GM12875 (cell line): ENCODE results near the gene SAFB2.

ENCODE experiments used
- H3K4me3 ChIP-seq: one replicate; pipeline ENCODE4 v1.5.1; 2011; ENCODE audit warnings: low read depth, low read length, control low read depth
- TF ChIP-seq, protein P1 (sequence below): IDR thresholded peaks from 2 replicates; pipeline ENCODE4 v1.5.1; 2011; ENCODE audit warnings: low read depth, mild to moderate bottlenecking, control low read depth, inconsistent platforms, low read length, moderate library complexity, borderline replicate concordance; ENCODE audit not compliant: insufficient read depth

The SAFB2 gene

DNA sequence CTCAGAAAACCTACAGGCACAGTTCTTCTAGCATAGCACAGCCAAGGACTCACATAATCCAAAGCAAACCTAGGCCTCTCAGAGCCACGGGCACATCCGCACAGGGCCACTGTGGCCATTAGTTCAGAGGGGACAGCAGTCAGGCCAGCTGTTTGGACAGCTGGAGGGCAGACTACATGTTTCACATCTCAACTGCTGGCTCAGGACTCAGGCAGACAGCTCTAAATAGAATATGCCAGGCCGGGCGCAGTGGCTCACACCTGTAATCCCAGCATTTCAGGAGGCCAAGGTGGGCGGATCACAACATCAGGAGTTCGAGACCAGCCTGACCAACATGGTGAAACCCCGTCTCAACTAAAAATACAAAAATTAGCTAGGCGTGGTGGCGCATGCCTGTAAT, 26.8 kb downstream of the SAFB2 start:
- no peak overlapping the region for H3K4me3 ChIP-seq
- TF ChIP-seq, protein P1, sequence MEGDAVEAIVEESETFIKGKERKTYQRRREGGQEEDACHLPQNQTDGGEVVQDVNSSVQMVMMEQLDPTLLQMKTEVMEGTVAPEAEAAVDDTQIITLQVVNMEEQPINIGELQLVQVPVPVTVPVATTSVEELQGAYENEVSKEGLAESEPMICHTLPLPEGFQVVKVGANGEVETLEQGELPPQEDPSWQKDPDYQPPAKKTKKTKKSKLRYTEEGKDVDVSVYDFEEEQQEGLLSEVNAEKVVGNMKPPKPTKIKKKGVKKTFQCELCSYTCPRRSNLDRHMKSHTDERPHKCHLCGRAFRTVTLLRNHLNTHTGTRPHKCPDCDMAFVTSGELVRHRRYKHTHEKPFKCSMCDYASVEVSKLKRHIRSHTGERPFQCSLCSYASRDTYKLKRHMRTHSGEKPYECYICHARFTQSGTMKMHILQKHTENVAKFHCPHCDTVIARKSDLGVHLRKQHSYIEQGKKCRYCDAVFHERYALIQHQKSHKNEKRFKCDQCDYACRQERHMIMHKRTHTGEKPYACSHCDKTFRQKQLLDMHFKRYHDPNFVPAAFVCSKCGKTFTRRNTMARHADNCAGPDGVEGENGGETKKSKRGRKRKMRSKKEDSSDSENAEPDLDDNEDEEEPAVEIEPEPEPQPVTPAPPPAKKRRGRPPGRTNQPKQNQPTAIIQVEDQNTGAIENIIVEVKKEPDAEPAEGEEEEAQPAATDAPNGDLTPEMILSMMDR: no peak

DNA sequence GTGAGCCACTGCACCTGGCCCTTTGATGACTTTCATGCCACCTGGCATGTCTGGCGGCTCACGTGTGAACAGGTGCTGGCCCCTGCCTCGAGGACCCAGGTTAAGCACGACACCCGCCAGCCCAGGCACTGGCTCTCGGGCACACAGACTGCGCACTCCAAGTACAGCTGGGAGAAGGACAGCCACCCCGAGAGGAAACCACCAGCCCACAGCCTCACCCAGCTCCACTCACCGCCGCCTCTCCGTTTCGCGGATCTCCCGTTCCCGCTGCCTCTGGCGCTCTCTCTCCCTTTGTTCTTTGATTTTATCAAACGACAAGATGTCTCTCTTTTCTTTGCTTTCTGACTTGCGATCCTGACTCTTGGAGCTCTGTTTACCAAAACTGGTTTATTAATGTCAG, 27.4 kb downstream of the SAFB2 start:
- TF ChIP-seq, protein P1: no peak

DNA sequence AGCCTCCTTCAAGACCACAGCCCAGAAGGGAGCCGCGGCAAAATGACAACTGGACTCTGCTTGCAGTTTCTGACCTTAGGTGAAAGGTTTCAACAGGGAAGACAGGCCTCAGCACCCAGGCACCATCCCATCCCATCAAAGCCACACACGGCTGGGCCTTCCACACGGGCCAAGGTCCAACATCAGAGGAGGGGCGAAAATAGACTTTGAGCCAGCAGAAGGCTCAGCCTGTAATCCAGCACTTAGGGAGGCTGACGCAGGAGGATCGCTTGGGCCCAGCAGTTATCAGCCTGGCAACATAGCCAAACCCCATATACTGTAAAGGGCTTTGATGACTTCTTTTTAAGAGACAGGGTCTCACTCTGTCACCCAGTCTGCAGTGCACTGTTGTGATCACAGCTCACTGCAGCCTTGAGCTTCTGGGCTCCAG, 28.0 kb downstream of the SAFB2 start:
- H3K4me3 ChIP-seq: no peak overlapping the region
- TF ChIP-seq, protein P1: no peak

More for the DNA sequence above, 27.4 kb downstream of the SAFB2 start:
- H3K4me3 ChIP-seq: no peak overlapping the region

DNA sequence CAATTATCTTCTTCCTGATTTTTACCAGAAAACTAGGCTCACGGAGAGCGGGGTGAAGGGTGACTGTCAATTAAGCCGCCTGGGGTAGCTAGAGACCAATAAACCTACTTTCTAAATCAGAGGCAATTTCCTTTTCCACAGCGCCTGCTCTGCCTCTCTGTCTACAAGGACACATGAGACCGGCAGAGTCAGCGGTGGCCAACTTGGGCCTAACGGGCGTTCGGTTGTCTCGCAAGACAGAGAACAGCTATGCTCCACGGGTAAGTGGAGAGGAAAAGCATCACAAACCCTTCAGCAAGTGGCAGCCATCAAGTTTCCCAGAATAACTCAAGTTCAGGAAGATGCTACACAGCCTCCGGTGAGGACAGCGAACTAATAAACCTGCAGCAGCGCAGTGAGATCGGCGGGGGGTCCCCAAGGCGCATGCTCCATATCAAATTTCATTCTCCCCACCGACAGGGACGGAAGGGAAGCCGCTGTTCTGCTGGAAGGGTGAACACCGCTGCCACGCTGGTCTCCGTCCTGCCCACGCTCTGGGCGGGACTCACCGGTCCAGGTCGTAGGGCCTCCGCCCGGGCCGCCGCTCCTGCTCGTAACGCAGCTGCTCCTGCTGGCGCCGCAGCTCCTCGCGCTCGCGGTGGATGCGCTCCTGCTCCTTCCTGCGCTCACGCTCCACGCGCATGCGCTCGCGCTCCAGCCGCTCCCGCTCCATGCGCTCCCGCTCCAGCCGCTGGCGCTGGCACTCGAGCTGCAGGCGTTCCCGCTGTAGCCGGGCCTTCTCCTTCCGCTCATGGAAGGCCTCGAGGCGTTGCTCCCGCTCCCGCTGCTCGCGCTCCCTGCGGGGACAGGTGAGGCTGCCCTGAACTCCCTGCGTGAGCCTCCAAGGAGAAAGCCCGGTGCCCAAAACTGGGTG, 29.0 kb downstream of the SAFB2 start:
- TF ChIP-seq, protein P1: no peak
- no peak overlapping the region for H3K4me3 ChIP-seq

DNA sequence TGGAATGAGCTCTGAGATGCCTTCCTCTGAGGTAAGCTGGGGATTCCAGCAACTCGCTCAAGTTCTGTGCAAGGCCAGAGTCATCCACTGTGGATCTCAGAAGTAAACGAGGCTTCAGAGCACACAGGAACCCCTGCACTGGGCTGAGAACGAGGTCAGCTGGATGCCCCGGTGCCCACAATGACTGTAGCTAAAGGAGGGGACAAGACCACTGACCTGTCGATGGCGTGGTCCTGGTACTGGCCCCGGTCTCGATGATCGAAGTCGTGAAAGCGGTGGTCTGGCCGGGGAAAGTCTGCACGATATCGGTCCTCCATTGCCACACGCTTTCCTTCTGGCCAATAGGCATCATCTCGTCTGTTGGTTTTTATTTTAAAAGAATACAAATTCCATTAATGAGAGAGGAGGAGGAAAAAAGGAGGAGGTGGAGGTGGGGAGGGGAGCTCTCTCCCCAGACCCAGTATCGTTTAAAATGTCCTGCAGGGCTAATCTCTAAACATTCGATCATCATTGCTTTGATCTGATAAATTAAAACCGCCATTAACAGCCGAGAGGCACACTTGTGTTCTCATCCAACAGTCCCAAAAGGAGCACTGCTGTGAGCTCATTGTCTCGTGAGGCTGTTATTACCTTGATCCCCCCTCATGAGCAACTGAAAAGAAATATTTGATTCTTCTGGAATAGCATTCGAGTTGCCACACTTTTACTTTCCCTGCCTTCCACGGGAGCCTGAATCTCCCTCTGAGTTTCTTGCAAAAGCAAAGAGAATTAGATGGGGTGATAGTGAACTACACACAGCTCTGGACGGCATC, 29.8 kb downstream of the SAFB2 start:
- TF ChIP-seq, protein P1: no peak
- no peak overlapping the region for H3K4me3 ChIP-seq

DNA sequence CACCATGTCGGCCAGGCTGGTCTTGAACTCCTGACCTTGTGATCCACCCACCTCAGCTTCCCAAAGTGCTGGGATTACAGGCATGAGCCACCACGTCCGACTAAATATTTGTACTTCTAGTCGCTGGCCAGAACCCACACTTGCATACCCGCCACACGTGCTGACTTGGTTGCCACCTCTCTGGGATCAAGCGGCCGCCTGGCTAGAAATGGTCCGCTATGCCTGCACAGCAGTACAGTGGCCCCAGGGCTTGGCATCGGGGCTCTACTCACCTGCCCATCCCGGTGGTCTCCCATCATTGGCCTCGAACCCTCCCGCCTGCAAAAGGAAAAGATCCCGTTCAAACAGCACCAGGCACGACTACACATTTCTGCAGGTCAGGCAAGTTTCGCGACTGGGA, 31.1 kb downstream of the SAFB2 start:
- no peak overlapping the region for H3K4me3 ChIP-seq
- TF ChIP-seq, protein P1: no peak
